HCT116 (cell line): ENCODE measurements around the gene RFXANK. TPM values are rescaled to one million over a fixed set of nuclear protein-coding genes. Genes with fewer than 3 reads are reported as not detected.

ENCODE experiments used
- ATAC-seq: fragments of 200-7000 bp; cut with Tn5 transposase; 2 replicates; pipeline ENCODE4 v1.9.1; 2020; ENCODE audit warnings: mild to moderate bottlenecking, moderate library complexity
- BruUV-seq: library from RNA; stranded (reverse); fragments of 400-500 nt; replicated peaks from 2 replicates; lab custom pipeline; 2021; lab: Mats Ljungman, UMichigan
- CTCF ChIA-PET: fragments of 300-600 bp; sonication (Branson Sonifier 250); formaldehyde crosslinking; loops from one replicate; lab custom pipeline; 2021; ENCODE audit warnings: antibody characterized with exemption; lab: Charles Lee
- POLR2A ChIA-PET: fragments of 300-600, 350-600 bp; sonication (Branson Sonifier 250); formaldehyde crosslinking; loops from one replicate; lab custom pipeline; 2021; ENCODE audit warnings: antibody characterized with exemption; lab: Charles Lee
- RAD21 ChIA-PET, 2 experiments: fragments of 300-600 bp; sonication (Branson Sonifier 250); formaldehyde crosslinking; loops; one replicate each; lab custom pipeline; 2023; ENCODE audit warnings: low total read pairs in 2 of 2; ENCODE audit not compliant: uncharacterized antibody in 2 of 2, unreplicated experiment in 2 of 2, low non-redundant PET in 1 of 2; lab: Charles Lee
- DNase-seq: peaks from one replicate; pipeline ENCODE4 v3.0.0-alpha.2; 2010; ENCODE audit warnings: low read depth, low spot score
- H2AFZ ChIP-seq: fragments of 200-600 bp; shearing (Covaris generic), sonication (generic); 2 replicates; pipeline ENCODE4 v1.6.1; 2017; ENCODE audit warnings: low read depth, mixed run types, mixed read lengths, antibody characterized with exemption, low read length; ENCODE audit not compliant: poor library complexity, severe bottlenecking
- H3K27ac ChIP-seq: 2 replicates; pipeline ENCODE4 v1.5.1; 2012; ENCODE audit warnings: low read depth, low read length
- H3K27me3 ChIP-seq: fragments of 200-600 bp; sonication (generic); 2 replicates; pipeline ENCODE4 v1.6.1; 2016; ENCODE audit warnings: mixed run types, low read length, mixed read lengths; ENCODE audit not compliant: insufficient read depth
- H3K36me3 ChIP-seq, 2 experiments: fragments of 200-500 bp in 1 of 2; fragments of 200-600 bp in 1 of 2; sonication (Bioruptor generic) in 1 of 2; sonication (generic) in 1 of 2; 2 replicates each; pipeline versions ENCODE4 v1.5.1 to v1.6.1; 2014 to 2016; ENCODE audit warnings: low read length in 2 of 2, inconsistent platforms in 1 of 2, mixed read lengths in 1 of 2, mixed run types in 1 of 2; ENCODE audit not compliant: insufficient read depth in 2 of 2, control insufficient read depth in 1 of 2
- H3K4me1 ChIP-seq, 2 experiments: fragments of 200-600 bp in 1 of 2; sonication (generic) in 1 of 2; 2 replicates each; pipeline versions ENCODE4 v1.5.1 to v1.6.1; 2012 to 2017; ENCODE audit warnings: low read length in 2 of 2, inconsistent platforms in 1 of 2, mild to moderate bottlenecking in 1 of 2, mixed read lengths in 1 of 2, mixed run types in 1 of 2, moderate library complexity in 1 of 2; ENCODE audit not compliant: insufficient read depth in 2 of 2, control insufficient read depth in 1 of 2
- H3K4me2 ChIP-seq: fragments of 200-600 bp; sonication (generic); 2 replicates; pipeline ENCODE4 v1.6.1; 2017; ENCODE audit warnings: mixed run types, low read length, mixed read lengths
- H3K4me3 ChIP-seq, 2 experiments: fragments of 200-600 bp in 1 of 2; sonication (generic) in 1 of 2; replicated peaks in 1 of 2; 2 replicates each; pipeline ENCODE4 v1.5.1; 2011 to 2016; ENCODE audit warnings: low read length in 2 of 2, control low read depth in 1 of 2, low read depth in 1 of 2, mild to moderate bottlenecking in 1 of 2, mixed read lengths in 1 of 2, mixed run types in 1 of 2
- H3K79me2 ChIP-seq: fragments of 200-600 bp; sonication (generic); 2 replicates; pipeline ENCODE4 v1.6.1; 2017; ENCODE audit warnings: mild to moderate bottlenecking, mixed run types, low read length, moderate library complexity, mixed read lengths; ENCODE audit not compliant: insufficient read depth
- H3K9ac ChIP-seq: fragments of 200-600 bp; sonication (generic); 2 replicates; pipeline ENCODE4 v1.6.1; 2016; ENCODE audit warnings: low read length, mixed read lengths
- H3K9me2 ChIP-seq: fragments of 200-600 bp; sonication (generic), shearing (Covaris generic); 2 replicates; pipeline ENCODE4 v1.6.1; 2017; ENCODE audit warnings: mixed run types, mild to moderate bottlenecking, moderate library complexity; ENCODE audit not compliant: insufficient read depth
- H3K9me3 ChIP-seq, 2 experiments: fragments of 200-500 bp in 1 of 2; fragments of 200-600 bp in 1 of 2; sonication (Bioruptor generic) in 1 of 2; sonication (generic) in 1 of 2; 2 replicates each; pipeline ENCODE4 v1.6.1; 2014 to 2017; ENCODE audit warnings: low read length in 2 of 2, mixed read lengths in 2 of 2, inconsistent platforms in 1 of 2, low read depth in 1 of 2, mild to moderate bottlenecking in 1 of 2, mixed run types in 1 of 2, moderate library complexity in 1 of 2; ENCODE audit not compliant: control insufficient read depth in 1 of 2, insufficient read depth in 1 of 2
- H4K20me1 ChIP-seq: fragments of 200-600 bp; sonication (generic), shearing (Covaris generic); 2 replicates; pipeline ENCODE4 v1.6.1; 2017; ENCODE audit warnings: mixed run types, mild to moderate bottlenecking, moderate library complexity; ENCODE audit not compliant: insufficient read depth
- ELF1 ChIP-seq: IDR thresholded peaks from 2 replicates; pipeline ENCODE4 v1.6.1; 2012; ENCODE audit warnings: low read depth, borderline replicate concordance
- EZH2 ChIP-seq: fragments of 200-600 bp; sonication (generic); IDR thresholded peaks from 2 replicates; pipeline ENCODE4 v1.6.1; 2017; ENCODE audit warnings: antibody characterized with exemption, mixed run types
- EZH2phosphoT487 ChIP-seq: fragments of 200-600 bp; IDR thresholded peaks from 2 replicates; pipeline ENCODE4 v1.6.1; 2018; ENCODE audit warnings: antibody characterized with exemption, borderline replicate concordance
- JUND ChIP-seq: IDR thresholded peaks from 2 replicates; pipeline ENCODE4 v1.6.1; 2012
- POLR2A ChIP-seq: IDR thresholded peaks from 2 replicates; pipeline ENCODE4 v1.7.0; 2011; ENCODE audit warnings: borderline replicate concordance; ENCODE audit not compliant: insufficient read depth, insufficient read length; ENCODE audit errors: extremely low read depth
- SIN3A ChIP-seq: IDR thresholded peaks from 2 replicates; pipeline ENCODE4 v1.6.1; 2012; ENCODE audit warnings: low read depth
- SP1 ChIP-seq: IDR thresholded peaks from 2 replicates; pipeline ENCODE4 v1.6.1; 2012; ENCODE audit warnings: low read depth
- TCF7L2 ChIP-seq: IDR thresholded peaks from 2 replicates; pipeline ENCODE4 v1.7.0; 2011; ENCODE audit warnings: borderline replicate concordance, inconsistent platforms; ENCODE audit not compliant: insufficient read depth, insufficient read length; ENCODE audit errors: extremely low read depth
- YY1 ChIP-seq: IDR thresholded peaks from 2 replicates; pipeline ENCODE4 v1.6.1; 2011; ENCODE audit warnings: low read length, low read depth, moderate library complexity, mild to moderate bottlenecking; ENCODE audit not compliant: insufficient replicate concordance; ENCODE audit errors: extremely low read depth
- ZFX ChIP-seq: fragments of 450-650 bp; IDR thresholded peaks from 2 replicates; pipeline ENCODE4 v1.6.1; 2017
- ZNF274 ChIP-seq: fragments of 200-500 bp; sonication (Bioruptor generic); IDR thresholded peaks from 2 replicates; pipeline ENCODE4 v1.6.1; 2014; ENCODE audit warnings: mild to moderate bottlenecking, low read depth, low read length, inconsistent platforms
- intact Hi-C: fragments of 100-400 bp; cut with micrococcal nuclease; formaldehyde crosslinking; loops from 2 replicates; pipeline ENCODE4 v1.10.0; 2022
- total RNA-seq: library from RNA; stranded (reverse); gene quantifications from one replicate; pipeline ENCODE4 v1.2.1, GENCODE V29; 2021; ENCODE audit not compliant: unreplicated experiment
- TF ChIP-seq, protein P1 (sequence below): IDR thresholded peaks from 2 replicates; pipeline ENCODE4 v1.6.1; 2012
- TF ChIP-seq, protein P2 (sequence below): IDR thresholded peaks from 2 replicates; pipeline ENCODE4 v1.6.1; 2012; ENCODE audit warnings: low read depth

RFXANK gene
- total RNA-seq, 1 experiment from 2014 or later: 78.9 TPM

DNA sequence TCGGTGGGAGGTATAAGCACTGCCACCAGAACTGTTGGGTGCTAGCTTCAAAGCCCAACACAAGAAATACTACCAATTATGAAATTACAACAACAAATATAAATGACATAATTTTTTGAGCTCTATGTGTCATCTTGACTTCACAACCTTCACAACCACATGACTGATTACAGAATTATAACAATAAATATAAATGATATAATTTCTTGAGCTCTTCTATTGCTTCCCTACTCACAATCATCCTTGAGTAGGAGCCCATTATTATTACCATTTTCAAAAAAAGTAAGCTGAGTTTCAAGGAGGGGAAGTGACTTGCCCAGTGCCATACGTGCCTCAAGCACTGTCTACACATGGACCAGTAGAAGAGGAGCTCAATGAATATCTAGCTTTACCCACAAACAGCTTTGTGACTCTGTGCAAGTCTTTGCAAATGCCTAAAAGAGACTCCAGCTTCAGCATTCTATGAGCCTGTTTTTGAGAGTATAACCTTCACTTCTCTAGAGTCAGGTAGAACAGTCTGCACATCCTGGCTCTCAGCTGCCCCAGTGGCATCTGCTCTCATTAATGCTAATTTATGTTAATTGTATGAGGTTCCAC lies 42.3 kb downstream of the RFXANK start:
- intact Hi-C loops: no loop called here
- Histone ChIP-seq H3K9ac (no peak overlapping the region), H4K20me1 (no peaks in the 10 kb centered on the region), H3K4me1 (no peaks in the 10 kb centered on the region), H3K27me3 (peaks cover 4% of the 10 kb centered on the region; the same call in 1 of the 2 replicates)
- POLR2A ChIA-PET: no interaction called here
- RAD21 ChIA-PET: no interaction called here
- no peak for DNase-seq
- no peak for ATAC-seq
- TF ChIP-seq EZH2: no peak
- TF ChIP-seq JUND: no peak
- TF ChIP-seq, protein P1, sequence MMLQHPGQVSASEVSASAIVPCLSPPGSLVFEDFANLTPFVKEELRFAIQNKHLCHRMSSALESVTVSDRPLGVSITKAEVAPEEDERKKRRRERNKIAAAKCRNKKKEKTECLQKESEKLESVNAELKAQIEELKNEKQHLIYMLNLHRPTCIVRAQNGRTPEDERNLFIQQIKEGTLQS: no peak
- TF ChIP-seq, all 23 proteins: peak for 0
- CTCF ChIA-PET: interaction anchor here (0.6 to 0.8 kb wide), 2 partner anchors 9 to 50 kb away, joined by 3 read pairs; no protein-coding TSS in a partner anchor
- no peaks in the 10 kb centered on the region for H3K9me2 ChIP-seq
- H3K36me3 ChIP-seq: no peaks in the 10 kb centered on the region
- BruUV-seq: no TSS peak
- H3K4me3 ChIP-seq: no peak overlapping the region
- H3K9me3 ChIP-seq: peaks cover 10 to 21% of the 10 kb centered on the region in 2 experiments; a peak in 3 of 4 replicates
- H3K27ac ChIP-seq: no peak overlapping the region
- no peaks in the 10 kb centered on the region for H3K79me2 ChIP-seq
- no peak overlapping the region for H2AFZ ChIP-seq
- no peak overlapping the region for H3K4me2 ChIP-seq

- no peak for ATAC-seq
- Histone ChIP-seq H3K27ac (no peak overlapping the region), H3K4me1 (no peaks in the 10 kb centered on the region), H4K20me1 (no peaks in the 10 kb centered on the region), H3K9me2 (no peaks in the 10 kb centered on the region), H3K9ac (no peak overlapping the region)
- TF ChIP-seq SP1 (no peak), ELF1 (no peak), POLR2A (no peak), ZFX (no peak), ZNF274 (no peak), SIN3A (no peak), EZH2phosphoT487 (no peak), TCF7L2 (no peak), YY1 (no peak)
- TF ChIP-seq, protein P2, sequence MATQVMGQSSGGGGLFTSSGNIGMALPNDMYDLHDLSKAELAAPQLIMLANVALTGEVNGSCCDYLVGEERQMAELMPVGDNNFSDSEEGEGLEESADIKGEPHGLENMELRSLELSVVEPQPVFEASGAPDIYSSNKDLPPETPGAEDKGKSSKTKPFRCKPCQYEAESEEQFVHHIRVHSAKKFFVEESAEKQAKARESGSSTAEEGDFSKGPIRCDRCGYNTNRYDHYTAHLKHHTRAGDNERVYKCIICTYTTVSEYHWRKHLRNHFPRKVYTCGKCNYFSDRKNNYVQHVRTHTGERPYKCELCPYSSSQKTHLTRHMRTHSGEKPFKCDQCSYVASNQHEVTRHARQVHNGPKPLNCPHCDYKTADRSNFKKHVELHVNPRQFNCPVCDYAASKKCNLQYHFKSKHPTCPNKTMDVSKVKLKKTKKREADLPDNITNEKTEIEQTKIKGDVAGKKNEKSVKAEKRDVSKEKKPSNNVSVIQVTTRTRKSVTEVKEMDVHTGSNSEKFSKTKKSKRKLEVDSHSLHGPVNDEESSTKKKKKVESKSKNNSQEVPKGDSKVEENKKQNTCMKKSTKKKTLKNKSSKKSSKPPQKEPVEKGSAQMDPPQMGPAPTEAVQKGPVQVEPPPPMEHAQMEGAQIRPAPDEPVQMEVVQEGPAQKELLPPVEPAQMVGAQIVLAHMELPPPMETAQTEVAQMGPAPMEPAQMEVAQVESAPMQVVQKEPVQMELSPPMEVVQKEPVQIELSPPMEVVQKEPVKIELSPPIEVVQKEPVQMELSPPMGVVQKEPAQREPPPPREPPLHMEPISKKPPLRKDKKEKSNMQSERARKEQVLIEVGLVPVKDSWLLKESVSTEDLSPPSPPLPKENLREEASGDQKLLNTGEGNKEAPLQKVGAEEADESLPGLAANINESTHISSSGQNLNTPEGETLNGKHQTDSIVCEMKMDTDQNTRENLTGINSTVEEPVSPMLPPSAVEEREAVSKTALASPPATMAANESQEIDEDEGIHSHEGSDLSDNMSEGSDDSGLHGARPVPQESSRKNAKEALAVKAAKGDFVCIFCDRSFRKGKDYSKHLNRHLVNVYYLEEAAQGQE: no peak
- TF ChIP-seq, all 23 proteins: peak for 0
- no peak overlapping the region for H3K4me2 ChIP-seq
- H3K79me2 ChIP-seq: no peaks in the 10 kb centered on the region
- no peak overlapping the region for H3K4me3 ChIP-seq
- H2AFZ ChIP-seq: no peak overlapping the region
- no peaks in the 10 kb centered on the region for H3K27me3 ChIP-seq
- no peak for DNase-seq
- H3K36me3 ChIP-seq: no peaks in the 10 kb centered on the region
- ChIA-PET CTCF (no interaction called here), RAD21 (no interaction called here), POLR2A (no interaction called here)
- intact Hi-C loops: no loop called here
- no TSS peak for BruUV-seq
- peaks cover 10 to 21% of the 10 kb centered on the region in 2 experiments; a peak in 3 of 4 replicates for H3K9me3 ChIP-seq
Measured at GRCh38 chr19:19236173-19236572, 44.1 kb downstream of the RFXANK start.
